HG03460 (cell line): ENCODE results near the gene NWD2.

Experiments
- ATAC-seq: cut with Tn5 transposase; IDR thresholded peaks from one replicate; pipeline ENCODE4 v1.9.1; 2021; ENCODE audit not compliant: unreplicated experiment

The NWD2 gene

GRCh38 chr4:37437163-37437562 is 192.6 kb downstream of the NWD2 start:
- no peak for ATAC-seq

GRCh38 chr4:37438564-37439279 is 194.2 kb downstream of the NWD2 start:
- ATAC-seq, result no peak

- ATAC-seq, result no peak
Observed at GRCh38 chr4:37439809-37440474, 195.4 kb downstream of the NWD2 start.

GRCh38 chr4:37440501-37440900 is 196.0 kb downstream of the NWD2 start:
- ATAC-seq, result no peak

- ATAC-seq, result no peak
Observed at GRCh38 chr4:37441231-37442061, 196.9 kb downstream of the NWD2 start.

- ATAC-seq, result no peak
Observed at GRCh38 chr4:37442062-37442323, 197.4 kb downstream of the NWD2 start.

GRCh38 chr4:37443137-37443536 is 198.6 kb downstream of the NWD2 start:
- ATAC-seq, result no peak

GRCh38 chr4:37445023-37445422 is 200.5 kb downstream of the NWD2 start:
- ATAC-seq, result no peak

- ATAC-seq, result no peak
Observed at GRCh38 chr4:37446016-37446415, 201.5 kb downstream of the NWD2 start.

- ATAC-seq, result no peak
Observed at GRCh38 chr4:37447886-37448285, 203.3 kb downstream of the NWD2 start.

GRCh38 chr4:37450309-37450708 is 205.8 kb downstream of the NWD2 start:
- no peak for ATAC-seq

- ATAC-seq, result no peak
Observed at GRCh38 chr4:37450911-37451310, 206.4 kb downstream of the NWD2 start.

GRCh38 chr4:37451656-37452055 is 207.1 kb downstream of the NWD2 start:
- ATAC-seq, result no peak

GRCh38 chr4:37452952-37453280 is 208.4 kb downstream of the NWD2 start:
- ATAC-seq, result peak; percentile 65

GRCh38 chr4:37453281-37453998 is 208.9 kb downstream of the NWD2 start:
- ATAC-seq, result peak; percentile 58

- no peak for ATAC-seq
Observed at GRCh38 chr4:37453999-37454800, 209.7 kb downstream of the NWD2 start.

GRCh38 chr4:37455301-37456131 is 211.0 kb downstream of the NWD2 start:
- ATAC-seq, result no peak

- ATAC-seq, result no peak
Observed at GRCh38 chr4:37461801-37462200, 217.3 kb downstream of the NWD2 start.

GRCh38 chr4:37463033-37463856 is 218.7 kb downstream of the NWD2 start:
- no peak for ATAC-seq
